Measurements from ENCODE around the gene MBD3L2B. TPM values are rescaled to one million over a fixed set of nuclear protein-coding genes. Genes with fewer than 3 reads are reported as not detected.

The MBD3L2B gene
- total RNA-seq, 2 experiments from 2014 or later = not detected

GRCh38 chr19:7010722-7011593, 10.3 kb downstream of the MBD3L2B start:
- intact Hi-C loops (cut with DNase I, micrococcal nuclease) = no loop called here
- Mint-ChIP-seq H3K9me3 (ENCODE audit: low read depth) (peaks cover 14% of the 10 kb centered on the region), H3K36me3 (ENCODE audit: low read depth) (no peaks in the 10 kb centered on the region), H3K27ac (peak overlapping the region; percentile 78), H3K4me1 (peaks cover 61% of the 10 kb centered on the region), H3K4me3 (peak overlapping the region; percentile 10), H3K27me3 (no peaks in the 10 kb centered on the region)
- CTCF ChIA-PET = interaction anchor here (0.7 to 1.2 kb wide), 3 partner anchors 32 to 344 kb away, joined by 3 to 4 read pairs (median 3); no protein-coding TSS in a partner anchor
- peak; percentile 55 for DNase-seq
- peak; percentile 86 for ATAC-seq
- POLR2A ChIA-PET = interaction anchor here (0.6 kb wide), 1 partner anchor 341 kb away, joined by 3 read pairs; the partner anchor contains the start of gene TNFSF14

- POLR2A ChIA-PET = no interaction called here
Measured at GRCh38 chr19:7007859-7008258, 13.4 kb downstream of the MBD3L2B start.

GRCh38 chr19:7006135-7006704, 15.0 kb downstream of the MBD3L2B start:
- ChIA-PET POLR2A (no interaction called here), CTCF (interaction anchor here (1.1 kb wide), 1 partner anchor 42 kb away, joined by 3 read pairs; no protein-coding TSS in a partner anchor)
- peaks cover 5% of the 10 kb centered on the region for H3K9me3 Mint-ChIP-seq (ENCODE audit: low read depth)
- DNase-seq (no peak), ATAC-seq (no peak)
- H3K27ac Mint-ChIP-seq = no peak overlapping the region
- H3K4me3 Mint-ChIP-seq = no peak overlapping the region
- no peaks in the 10 kb centered on the region for H3K36me3 Mint-ChIP-seq (ENCODE audit: low read depth)
- no peaks in the 10 kb centered on the region for H3K27me3 Mint-ChIP-seq
- H3K4me1 Mint-ChIP-seq = peaks cover 42% of the 10 kb centered on the region
- intact Hi-C loops (cut with DNase I, micrococcal nuclease) = no loop called here

More at GRCh38 chr19:7007859-7008258, 13.4 kb downstream of the MBD3L2B start:
- H3K36me3 Mint-ChIP-seq (ENCODE audit: low read depth) = no peaks in the 10 kb centered on the region
- no peaks in the 10 kb centered on the region for H3K27me3 Mint-ChIP-seq
- H3K4me3 Mint-ChIP-seq = no peak overlapping the region
- H3K27ac Mint-ChIP-seq = no peak overlapping the region
- ATAC-seq = no peak
- intact Hi-C loops (cut with DNase I, micrococcal nuclease) = loop anchor here in 1 of 2 experiments (2.0 kb wide), 1 partner anchor 61 kb away; no protein-coding TSS in a partner anchor
- peaks cover 52% of the 10 kb centered on the region for H3K4me1 Mint-ChIP-seq
- DNase-seq = no peak
- H3K9me3 Mint-ChIP-seq (ENCODE audit: low read depth) = peaks cover 11% of the 10 kb centered on the region
- CTCF ChIA-PET = interaction anchor here (0.6 kb wide), 1 partner anchor 56 kb away, joined by 3 read pairs; no protein-coding TSS in a partner anchor

GRCh38 chr19:7004313-7004931, 16.8 kb downstream of the MBD3L2B start:
- ChIA-PET CTCF (interaction anchor here (0.6 to 2.1 kb wide), 3 partner anchors 60 to 694 kb away, joined by 3 to 4 read pairs (median 3); no protein-coding TSS in a partner anchor), POLR2A (no interaction called here)
- Mint-ChIP-seq H3K27me3 (no peaks in the 10 kb centered on the region), H3K36me3 (ENCODE audit: low read depth) (no peaks in the 10 kb centered on the region), H3K4me1 (peaks cover 29% of the 10 kb centered on the region), H3K27ac (no peak overlapping the region), H3K4me3 (no peak overlapping the region), H3K9me3 (ENCODE audit: low read depth) (peaks cover 6% of the 10 kb centered on the region)
- intact Hi-C loops (cut with DNase I, micrococcal nuclease) = no loop called here
- ATAC-seq (peak; percentile 43), DNase-seq (no peak)

DNA sequence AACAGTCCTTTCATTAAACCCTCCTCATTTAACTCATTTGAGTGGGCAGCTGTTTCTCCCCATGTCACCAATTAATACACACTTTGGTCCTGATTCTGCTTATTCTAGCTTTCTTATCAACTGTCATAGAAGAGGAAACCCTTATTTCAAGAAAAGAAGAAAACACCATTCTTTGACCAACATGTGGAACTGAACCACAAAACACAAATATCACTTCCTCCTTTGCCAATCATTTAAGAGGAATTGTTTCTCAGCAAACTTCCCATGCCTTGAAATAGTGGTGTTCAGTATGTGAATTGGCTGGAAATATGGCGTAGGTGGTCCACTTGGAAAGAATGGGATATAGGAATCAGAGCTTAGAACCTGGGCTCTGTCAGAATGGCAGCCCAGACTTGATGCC, 20.4 kb downstream of the MBD3L2B start:
- peaks cover 2% of the 10 kb centered on the region for H3K36me3 Mint-ChIP-seq (ENCODE audit: low read depth)
- DNase-seq = no peak
- no peak for ATAC-seq
- peaks cover 21% of the 10 kb centered on the region for H3K4me1 Mint-ChIP-seq
- no peak overlapping the region for H3K27ac Mint-ChIP-seq
- H3K27me3 Mint-ChIP-seq = no peaks in the 10 kb centered on the region
- ChIA-PET CTCF (interaction anchor here (0.8 to 1.2 kb wide), 2 partner anchors 14 to 37 kb away, joined by 3 read pairs; no protein-coding TSS in a partner anchor), POLR2A (no interaction called here)
- intact Hi-C loops (cut with DNase I, micrococcal nuclease) = no loop called here
- no peak overlapping the region for H3K4me3 Mint-ChIP-seq
- peaks cover 3% of the 10 kb centered on the region for H3K9me3 Mint-ChIP-seq (ENCODE audit: low read depth)

- Mint-ChIP-seq H3K9me3 (ENCODE audit: low read depth) (peaks cover 4% of the 10 kb centered on the region), H3K4me3 (no peak overlapping the region), H3K27me3 (no peaks in the 10 kb centered on the region), H3K4me1 (peaks cover 21% of the 10 kb centered on the region), H3K36me3 (ENCODE audit: low read depth) (peaks cover 4% of the 10 kb centered on the region), H3K27ac (no peak overlapping the region)
- ATAC-seq (no peak), DNase-seq (no peak)
- POLR2A ChIA-PET = no interaction called here
- intact Hi-C loops (cut with DNase I, micrococcal nuclease) = no loop called here
- CTCF ChIA-PET = interaction anchor here (0.8 to 1.2 kb wide), 2 partner anchors 15 to 36 kb away, joined by 3 read pairs; no protein-coding TSS in a partner anchor
Measured at GRCh38 chr19:7000333-7000732, 20.9 kb downstream of the MBD3L2B start.

- ChIA-PET POLR2A (interaction anchor here (0.6 kb wide), 2 partner anchors 69 to 670 kb away, joined by 3 read pairs; no protein-coding TSS in a partner anchor), CTCF (interaction anchor here (1.2 kb wide), 1 partner anchor 36 kb away, joined by 3 read pairs; no protein-coding TSS in a partner anchor)
- H3K9me3 Mint-ChIP-seq (ENCODE audit: low read depth) = peaks cover 8% of the 10 kb centered on the region
- H3K36me3 Mint-ChIP-seq (ENCODE audit: low read depth) = peaks cover 8% of the 10 kb centered on the region
- no peak for DNase-seq
- intact Hi-C loops (cut with DNase I, micrococcal nuclease) = no loop called here
- no peaks in the 10 kb centered on the region for H3K27me3 Mint-ChIP-seq
- H3K27ac Mint-ChIP-seq = no peak overlapping the region
- no peak for ATAC-seq
- H3K4me3 Mint-ChIP-seq = no peak overlapping the region
- peaks cover 24% of the 10 kb centered on the region for H3K4me1 Mint-ChIP-seq
Measured at GRCh38 chr19:6999933-7000332, 21.3 kb downstream of the MBD3L2B start.

GRCh38 chr19:6997679-6998445, 23.4 kb downstream of the MBD3L2B start:
- H3K4me1 Mint-ChIP-seq = peaks cover 21% of the 10 kb centered on the region
- H3K4me3 Mint-ChIP-seq = peak overlapping the region; percentile 69
- ATAC-seq (no peak), DNase-seq (no peak)
- ChIA-PET CTCF (interaction anchor here (0.6 kb wide), 1 partner anchor 491 kb away, joined by 3 read pairs; no protein-coding TSS in a partner anchor), POLR2A (interaction anchor here (0.6 to 0.7 kb wide), 2 partner anchors 11 to 631 kb away, joined by 3 to 5 read pairs; no protein-coding TSS in a partner anchor)
- peaks cover 10% of the 10 kb centered on the region for H3K9me3 Mint-ChIP-seq (ENCODE audit: low read depth)
- intact Hi-C loops (cut with DNase I, micrococcal nuclease) = no loop called here
- no peaks in the 10 kb centered on the region for H3K27me3 Mint-ChIP-seq
- H3K27ac Mint-ChIP-seq = peak overlapping the region; percentile 84
- H3K36me3 Mint-ChIP-seq (ENCODE audit: low read depth) = peaks cover 10% of the 10 kb centered on the region

DNA sequence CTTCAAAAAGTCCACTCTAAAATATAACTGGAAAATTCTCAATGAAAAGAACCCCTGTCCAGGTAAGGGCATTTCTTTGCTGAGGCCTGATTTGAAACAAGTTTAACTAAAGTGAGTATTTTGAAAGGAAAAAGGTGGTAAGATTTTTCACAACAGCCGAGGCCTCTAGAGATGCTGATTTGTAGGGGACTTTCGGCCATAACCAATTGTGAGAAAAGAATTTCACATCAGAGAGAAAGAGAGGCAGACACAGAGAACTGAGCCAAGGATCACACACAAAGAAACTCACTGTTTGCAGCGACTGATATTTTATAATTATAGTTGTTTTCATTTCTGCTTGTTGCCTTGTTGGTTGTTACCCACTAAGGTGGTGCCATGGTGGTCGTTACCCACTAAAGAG, 24.4 kb downstream of the MBD3L2B start:
- no peaks in the 10 kb centered on the region for H3K27me3 Mint-ChIP-seq
- peaks cover 21% of the 10 kb centered on the region for H3K4me1 Mint-ChIP-seq
- intact Hi-C loops (cut with DNase I, micrococcal nuclease) = no loop called here
- H3K27ac Mint-ChIP-seq = peak overlapping the region; percentile 84
- ATAC-seq = no peak
- ChIA-PET CTCF (no interaction called here), POLR2A (no interaction called here)
- no peak for DNase-seq
- H3K9me3 Mint-ChIP-seq (ENCODE audit: low read depth) = peaks cover 10% of the 10 kb centered on the region
- peak overlapping the region; percentile 69 for H3K4me3 Mint-ChIP-seq
- peaks cover 10% of the 10 kb centered on the region for H3K36me3 Mint-ChIP-seq (ENCODE audit: low read depth)

DNA sequence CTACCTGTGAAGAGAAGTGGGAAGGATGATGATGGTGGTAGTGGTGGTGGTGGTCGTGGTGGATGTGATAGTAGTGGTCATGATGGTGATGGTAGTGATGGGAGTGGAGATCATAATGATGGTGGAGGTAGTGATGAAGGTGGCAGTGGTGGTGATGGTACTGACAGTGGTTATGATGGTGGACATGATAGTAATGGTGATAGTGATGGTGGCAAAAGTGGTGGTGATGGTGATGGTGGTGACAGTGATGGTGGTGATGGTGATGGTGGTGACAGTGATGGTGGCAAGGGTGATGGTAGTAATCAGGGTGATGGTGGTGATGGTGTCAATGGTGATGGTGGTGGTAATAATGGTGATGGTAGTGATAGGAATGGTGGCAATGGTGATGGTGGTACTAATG, 26.2 kb downstream of the MBD3L2B start:
- H3K27me3 Mint-ChIP-seq = no peaks in the 10 kb centered on the region
- ChIA-PET POLR2A (no interaction called here), CTCF (no interaction called here)
- DNase-seq = no peak
- peaks cover 10% of the 10 kb centered on the region for H3K36me3 Mint-ChIP-seq (ENCODE audit: low read depth)
- H3K4me3 Mint-ChIP-seq = no peak overlapping the region
- H3K27ac Mint-ChIP-seq = no peak overlapping the region
- peaks cover 7% of the 10 kb centered on the region for H3K9me3 Mint-ChIP-seq (ENCODE audit: low read depth)
- peaks cover 21% of the 10 kb centered on the region for H3K4me1 Mint-ChIP-seq
- no peak for ATAC-seq
- intact Hi-C loops (cut with DNase I, micrococcal nuclease) = no loop called here

Data from activated CD4-positive, alpha-beta T cell treated with anti-CD3 and anti-CD28 coated beads for 36 hours (primary cell).